K562 (cell line): ENCODE measurements around the gene OR9A4. TPM values are rescaled to one million over a fixed set of nuclear protein-coding genes. Genes with fewer than 3 reads are reported as not detected.

Experiments
- ATAC-seq: fragments of 200-7000 bp; cut with Tn5 transposase; 3 replicates; pipeline ENCODE4 v1.9.1; 2020; ENCODE audit warnings: moderate library complexity
- BruUV-seq: library from RNA; stranded (reverse); fragments of 400-500 nt; replicated peaks from 2 replicates; lab custom pipeline; 2021; lab: Mats Ljungman, UMichigan
- CTCF ChIA-PET: fragments of 300-600 bp; formaldehyde crosslinking; extraction: SDS; loops from one replicate; lab custom pipeline; 2021; ENCODE audit warnings: low intra/inter-chr PET ratio; lab: Yijun Ruan, JAX
- POLR2A ChIA-PET: fragments of 300-600, 350-650 bp; sonication (Branson Sonifier 250); formaldehyde crosslinking; extraction: SDS; loops from one replicate; lab custom pipeline; 2021; ENCODE audit warnings: antibody characterized with exemption, inconsistent platforms; lab: Yijun Ruan, JAX
- DNase-seq, 4 experiments: peaks; one replicate each; pipeline versions ENCODE4 v3.0.0 to v3.0.0-alpha.2; 2011 to 2018; ENCODE audit warnings: low spot score in 3 of 4, mixed read lengths in 3 of 4; ENCODE audit errors: extremely low read depth in 1 of 4
- FAIRE-seq: peaks from 2 replicates; lab custom pipeline; 2011; peaks lifted over from hg19 to GRCh38; lab: Jason Lieb, UNC
- H2AFZ ChIP-seq: 2 replicates; pipeline ENCODE4 v1.6.0; 2011; ENCODE audit warnings: low read depth, low read length, control low read depth, inconsistent platforms
- H3K27ac ChIP-seq: fragments of 200-600 bp; 3 replicates; pipeline ENCODE4 v1.8.0; 2011; ENCODE audit warnings: low read depth, mild to moderate bottlenecking, control low read depth, inconsistent platforms, low read length, moderate library complexity, mixed read lengths; ENCODE audit errors: extremely low read depth
- H3K27me3 ChIP-seq, 2 experiments: fragments of 300-600 bp in 1 of 2; 2 replicates in 1 of 2; 3 replicates in 1 of 2; pipeline versions ENCODE4 v1.6.0 to v1.8.0; 2011; ENCODE audit warnings: inconsistent platforms in 2 of 2, low read length in 2 of 2, mild to moderate bottlenecking in 1 of 2, mixed read lengths in 1 of 2, moderate library complexity in 1 of 2; ENCODE audit not compliant: control insufficient read depth in 2 of 2, insufficient read depth in 2 of 2
- H3K36me3 ChIP-seq: fragments of 300-600 bp; 3 replicates; pipeline ENCODE4 v1.8.0; 2011; ENCODE audit warnings: mild to moderate bottlenecking, low read length, inconsistent platforms; ENCODE audit not compliant: control insufficient read depth, insufficient read depth
- H3K4me1 ChIP-seq, 2 experiments: fragments of 200-600 bp in 1 of 2; replicated peaks in 1 of 2; 2 replicates in 1 of 2; 3 replicates in 1 of 2; pipeline versions ENCODE4 v1.5.1 to v1.8.0; 2011; ENCODE audit warnings: inconsistent platforms in 2 of 2, low read length in 2 of 2, mild to moderate bottlenecking in 1 of 2, mixed read lengths in 1 of 2, moderate library complexity in 1 of 2; ENCODE audit not compliant: control insufficient read depth in 2 of 2, insufficient read depth in 2 of 2
- H3K4me2 ChIP-seq: 2 replicates; pipeline ENCODE4 v1.6.1; 2011; ENCODE audit warnings: low read length, control low read depth, inconsistent platforms, mixed read lengths; ENCODE audit not compliant: insufficient read depth
- H3K4me3 ChIP-seq: fragments of 200-600 bp; sonication (generic), shearing (Covaris generic); 2 replicates; pipeline ENCODE4 v1.5.1; 2016; ENCODE audit warnings: control low read depth, inconsistent platforms
- H3K79me2 ChIP-seq: fragments of 200-600 bp; 3 replicates; pipeline ENCODE4 v1.8.0; 2011; ENCODE audit warnings: low read length, inconsistent platforms; ENCODE audit not compliant: control insufficient read depth, insufficient read depth
- H3K9ac ChIP-seq, 2 experiments: 2 replicates each; pipeline versions ENCODE4 v1.6.0 to v1.6.1; 2011; ENCODE audit warnings: low read depth in 2 of 2, low read length in 2 of 2, control low read depth in 1 of 2, inconsistent platforms in 1 of 2, mild to moderate bottlenecking in 1 of 2, mixed read lengths in 1 of 2; ENCODE audit not compliant: insufficient read depth in 1 of 2
- H3K9me1 ChIP-seq: one replicate; pipeline ENCODE4 v1.6.0; 2011; ENCODE audit warnings: inconsistent platforms, mild to moderate bottlenecking, low read length, moderate library complexity; ENCODE audit not compliant: control insufficient read depth, insufficient read depth
- H3K9me3 ChIP-seq: replicated peaks from 2 replicates; pipeline ENCODE4 v1.5.1; 2011; ENCODE audit warnings: low read depth, low read length, inconsistent platforms; ENCODE audit not compliant: control insufficient read depth, insufficient read depth
- H4K20me1 ChIP-seq: replicated peaks from 2 replicates; pipeline ENCODE4 v1.6.1; 2011; ENCODE audit warnings: low read length, inconsistent platforms, mixed read lengths; ENCODE audit not compliant: control insufficient read depth, insufficient read depth
- CHD4 ChIP-seq: fragments of 200-600 bp; sonication (generic); IDR thresholded peaks from 3 replicates; pipeline ENCODE4 v1.6.1; 2012; ENCODE audit warnings: low read depth, mild to moderate bottlenecking, mixed read lengths, low read length, inconsistent platforms; ENCODE audit not compliant: insufficient read depth, insufficient replicate concordance, poor library complexity, severe bottlenecking
- PCBP1 ChIP-seq: fragments of 200-400 bp; formaldehyde crosslinking; IDR thresholded peaks from 2 replicates; pipeline ENCODE4 v1.6.1; 2018; ENCODE audit warnings: mild to moderate bottlenecking, low read depth, low read length; ENCODE audit not compliant: poor library complexity, severe bottlenecking
- PHF20 ChIP-seq: fragments of 450-650 bp; IDR thresholded peaks from 2 replicates; pipeline ENCODE4 v1.6.1; 2018; ENCODE audit not compliant: partially characterized antibody
- RBM39 ChIP-seq: fragments of 200-400 bp; formaldehyde crosslinking; optimal IDR thresholded peaks from 2 replicates; pipeline ENCODE3; 2018; ENCODE audit warnings: low read depth, low read length
- RFX1 ChIP-seq: fragments of 450-650 bp; IDR thresholded peaks from 2 replicates; pipeline ENCODE4 v1.6.1; 2016; ENCODE audit warnings: mild to moderate bottlenecking, moderate library complexity
- SRSF1 ChIP-seq: fragments of 200-400 bp; formaldehyde crosslinking; IDR thresholded peaks from 2 replicates; pipeline ENCODE4 v1.6.1; 2017; ENCODE audit warnings: mild to moderate bottlenecking, low read depth, low read length, moderate library complexity
- WGBS: fragments of 100-300 bp; shearing (Covaris generic); methylation state at CpG from one replicate; pipeline ENCODE4 v1.1.6; 2016; ENCODE audit warnings: low coverage, mixed read lengths; ENCODE audit not compliant: insufficient coverage; ENCODE audit errors: missing lambda C conversion rate; 5-methylcytosine and 5-hydroxymethylcytosine counted together
- in situ Hi-C: fragments of 300-500 bp; cut with MboI; formaldehyde crosslinking; loops from 4 replicates; pipeline ENCODE4 v1.15.0; 2018; ENCODE audit warnings: inconsistent platforms, mixed read lengths
- intact Hi-C: fragments of 100-400 bp; cut with micrococcal nuclease; formaldehyde crosslinking; loops from 2 replicates; pipeline ENCODE4 v1.14.2; 2022
- polyA plus RNA-seq, 8 experiments: library from polyadenylated mRNA; depleted of rRNA in 4 of 8; stranded (reverse) in 5 of 8; unstranded in 3 of 8; fragments of >200 nt; fragmentation: Nextera tagmentation in 2 of 8; fragmentation: Illumina TruSeq in 1 of 8; extraction: Ambion mirVana in 2 of 8; extraction: Trizol in 1 of 8; gene quantifications; 2 replicates each; pipeline versions ENCODE4 v1.2.1 to v1.2.3, GENCODE V29; 2011 to 2014; ENCODE audit warnings: inconsistent platforms in 1 of 8, missing spikeins in 1 of 8
- total RNA-seq, 7 experiments: library from RNA; depleted of rRNA in 6 of 7; stranded (reverse); fragments of >200 nt in 6 of 7; fragmentation: Illumina TruSeq in 2 of 7; extraction: Trizol in 2 of 7; gene quantifications; 2 replicates each; pipeline versions ENCODE4 v1.2.1 to v1.2.3, GENCODE V29; 2011 to 2021; ENCODE audit warnings: low replicate concordance in 1 of 7
- TF ChIP-seq, protein P1 (sequence below): sonication (generic); formaldehyde crosslinking; IDR thresholded peaks from 2 replicates; pipeline ENCODE4 v1.8.0; 2022; ENCODE audit warnings: mild to moderate bottlenecking, low read depth, missing genetic modification reagents

OR9A4 gene
- total and polyA plus RNA-seq, 9 of the 15 experiments (the other 6 are each of a cell fraction or from before 2014, with no cell fraction given): not detected

DNA sequence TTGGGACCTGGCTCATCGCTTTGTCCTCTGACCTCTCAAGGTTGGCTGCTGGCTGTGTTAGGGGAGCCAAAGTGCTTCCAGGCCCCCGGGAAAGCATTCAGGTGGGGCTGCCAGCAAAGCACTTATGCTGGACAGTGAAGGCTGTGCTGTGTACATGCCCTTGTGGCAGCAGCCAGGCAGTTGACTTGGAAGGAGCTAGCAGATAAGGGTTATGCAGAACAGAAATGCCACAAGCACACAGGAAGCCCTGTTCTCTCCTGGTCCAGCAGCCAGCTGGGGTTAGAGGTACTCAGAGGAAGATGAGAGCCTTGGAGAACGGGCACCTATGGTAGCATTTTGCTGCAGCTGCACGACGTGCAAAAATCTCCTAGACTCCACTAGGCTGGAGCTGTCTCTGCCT is 35.2 kb upstream of the OR9A4 start:
- TF ChIP-seq, protein P1, sequence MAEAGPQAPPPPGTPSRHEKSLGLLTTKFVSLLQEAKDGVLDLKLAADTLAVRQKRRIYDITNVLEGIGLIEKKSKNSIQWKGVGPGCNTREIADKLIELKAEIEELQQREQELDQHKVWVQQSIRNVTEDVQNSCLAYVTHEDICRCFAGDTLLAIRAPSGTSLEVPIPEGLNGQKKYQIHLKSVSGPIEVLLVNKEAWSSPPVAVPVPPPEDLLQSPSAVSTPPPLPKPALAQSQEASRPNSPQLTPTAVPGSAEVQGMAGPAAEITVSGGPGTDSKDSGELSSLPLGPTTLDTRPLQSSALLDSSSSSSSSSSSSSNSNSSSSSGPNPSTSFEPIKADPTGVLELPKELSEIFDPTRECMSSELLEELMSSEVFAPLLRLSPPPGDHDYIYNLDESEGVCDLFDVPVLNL (CRISPR knock-in tag): no peak
- no peak for TF ChIP-seq RFX1
- no peak for TF ChIP-seq PCBP1
- no peak for TF ChIP-seq PHF20
- TF ChIP-seq SRSF1: no peak
- no peak for TF ChIP-seq CHD4
- no peak for TF ChIP-seq RBM39
- ChIA-PET POLR2A (interaction anchor here (1.0 kb wide), 1 partner anchor 143 kb away, joined by 3 read pairs; the partner anchor contains the start of gene SSBP1), CTCF (no interaction called here)
- Histone ChIP-seq H3K79me2 (no peaks in the 10 kb centered on the region), H4K20me1 (no peaks in the 10 kb centered on the region), H3K27me3 (no peaks in the 10 kb centered on the region), H3K4me3 (no peak overlapping the region), H3K9me1 (no peaks in the 10 kb centered on the region), H3K9me3 (0 out of 2 replicates have a peak, but pooled peaks cover 1% of the 10 kb centered on the region), H3K9ac (no peak overlapping the region), H3K4me2 (no peak overlapping the region), H3K4me1 (no peaks in the 10 kb centered on the region), H2AFZ (no peak overlapping the region), H3K27ac (no peak overlapping the region), H3K36me3 (no peaks in the 10 kb centered on the region)
- intact Hi-C loops (no loop called here), in situ Hi-C loops (no loop called here)
- ATAC-seq: no peak
- no TSS peak for BruUV-seq
- 1% methylated on average over 5 of the region's 5 CpGs for WGBS
- DNase-seq: no peak
- no peak for FAIRE-seq
